CD14-positive monocyte (primary cell): ENCODE data around the gene ELMO3. TPM values are rescaled to one million over a fixed set of nuclear protein-coding genes. Genes with fewer than 3 reads are reported as not detected.
A peak's percentile ranks its signal among the peaks of the same experiment; 100 is the strongest.

Experiments used
- DNase-seq, 3 donors: peaks; one replicate each; pipeline ENCODE4 v3.0.0-alpha.2; 2011 to 2022
- H2AFZ ChIP-seq: 2 replicates; pipeline ENCODE4 v1.6.0; 2012; ENCODE audit warnings: mild to moderate bottlenecking, low read depth, low read length, inconsistent platforms; ENCODE audit not compliant: insufficient read depth, poor library complexity, severe bottlenecking
- H3K27ac ChIP-seq, 2 donors: 1 replicate in 1 of 2; 2 replicates in 1 of 2; pipeline ENCODE4 v1.5.1; 2012 to 2013; ENCODE audit warnings: low read length in 2 of 2, control low read depth in 1 of 2, inconsistent platforms in 1 of 2, low read depth in 1 of 2, mild to moderate bottlenecking in 1 of 2
- H3K27me3 ChIP-seq, 2 donors: one replicate each; pipeline versions ENCODE4 v1.6.0 to v1.6.1; 2011 to 2013; ENCODE audit warnings: low read length in 2 of 2; ENCODE audit not compliant: control insufficient read depth in 2 of 2, insufficient read depth in 2 of 2
- H3K36me3 ChIP-seq, 2 donors: replicated peaks in 1 of 2; 1 replicate in 1 of 2; 2 replicates in 1 of 2; pipeline versions ENCODE4 v1.5.1 to v1.6.1; 2012 to 2013; ENCODE audit warnings: low read length in 2 of 2, control low read depth in 1 of 2, inconsistent platforms in 1 of 2, mild to moderate bottlenecking in 1 of 2; ENCODE audit not compliant: insufficient read depth in 2 of 2, control insufficient read depth in 1 of 2
- H3K4me1 ChIP-seq, 2 donors: 1 replicate in 1 of 2; 2 replicates in 1 of 2; pipeline versions ENCODE4 v1.5.1 to v1.6.1; 2012 to 2013; ENCODE audit warnings: low read length in 2 of 2, control low read depth in 1 of 2, inconsistent platforms in 1 of 2, mild to moderate bottlenecking in 1 of 2, moderate library complexity in 1 of 2; ENCODE audit not compliant: insufficient read depth in 2 of 2, control insufficient read depth in 1 of 2
- H3K4me2 ChIP-seq: replicated peaks from 2 replicates; pipeline ENCODE3; 2012; ENCODE audit warnings: low read length, moderate library complexity, mild to moderate bottlenecking; ENCODE audit not compliant: poor library complexity, severe bottlenecking; ENCODE audit errors: extremely low read depth
- H3K4me3 ChIP-seq, 3 experiments: fragments of 200-600 bp in 1 of 3; sonication (generic) in 1 of 3; replicated peaks in 1 of 3; 1 replicate in 2 of 3; 2 replicates in 1 of 3; pipeline ENCODE4 v1.5.1; 2011 to 2013; ENCODE audit warnings: low read length in 3 of 3, mild to moderate bottlenecking in 3 of 3, control low read depth in 2 of 3, low read depth in 2 of 3, inconsistent platforms in 1 of 3, moderate library complexity in 1 of 3
- H3K79me2 ChIP-seq: 2 replicates; pipeline ENCODE4 v1.6.0; 2012; ENCODE audit warnings: mild to moderate bottlenecking, control low read depth, inconsistent platforms, low read length, moderate library complexity; ENCODE audit not compliant: insufficient read depth
- H3K9ac ChIP-seq: 2 replicates; pipeline ENCODE4 v1.6.0; 2017; ENCODE audit warnings: low read length, mild to moderate bottlenecking; ENCODE audit not compliant: insufficient read depth, poor library complexity, severe bottlenecking
- H3K9me3 ChIP-seq, 2 donors: replicated peaks in 1 of 2; 1 replicate in 1 of 2; 2 replicates in 1 of 2; pipeline versions ENCODE4 v1.5.1 to v1.6.1; 2012 to 2013; ENCODE audit warnings: low read length in 2 of 2, control low read depth in 1 of 2; ENCODE audit not compliant: control insufficient read depth in 1 of 2, insufficient read depth in 1 of 2
- H4K20me1 ChIP-seq: 2 replicates; pipeline ENCODE4 v1.6.0; 2012; ENCODE audit warnings: mild to moderate bottlenecking, low read length, control low read depth, moderate library complexity; ENCODE audit not compliant: insufficient read depth
- H3K27ac Mint-ChIP-seq, 7 donors: one replicate each; pipeline ENCODE4 v1.8.0; 2020; ENCODE audit warnings: mild to moderate bottlenecking in 7 of 7, mixed read lengths in 7 of 7, moderate library complexity in 6 of 7, inconsistent platforms in 2 of 7
- H3K27me3 Mint-ChIP-seq, 3 donors: one replicate each; pipeline ENCODE4 v1.8.0; 2021 to 2022; ENCODE audit warnings: low read depth in 3 of 3, mild to moderate bottlenecking in 3 of 3, mixed read lengths in 3 of 3, moderate library complexity in 3 of 3, inconsistent platforms in 1 of 3
- H3K36me3 Mint-ChIP-seq, 2 donors: one replicate each; pipeline ENCODE4 v1.8.0; 2020; ENCODE audit warnings: mixed read lengths in 2 of 2, inconsistent platforms in 1 of 2, mild to moderate bottlenecking in 1 of 2
- H3K4me1 Mint-ChIP-seq: one replicate; pipeline ENCODE4 v1.8.0; 2020; ENCODE audit warnings: mild to moderate bottlenecking, mixed read lengths
- H3K4me3 Mint-ChIP-seq, 2 donors: one replicate each; pipeline ENCODE4 v1.8.0; 2020; ENCODE audit warnings: mild to moderate bottlenecking in 2 of 2, mixed read lengths in 2 of 2, moderate library complexity in 1 of 2
- H3K9me3 Mint-ChIP-seq, 7 donors: one replicate each; pipeline ENCODE4 v1.8.0; 2020 to 2022; ENCODE audit warnings: mixed read lengths in 7 of 7, mild to moderate bottlenecking in 6 of 7, moderate library complexity in 6 of 7, inconsistent platforms in 2 of 7
- CTCF ChIP-seq: fragments of 200-600 bp; IDR thresholded peaks from one replicate; pipeline ENCODE4 v1.8.0; 2022; ENCODE audit warnings: antibody characterized with exemption, mild to moderate bottlenecking
- WGBS: methylation state at CpG from one replicate; pipeline ENCODE4 v1.1.5; 2013; ENCODE audit warnings: missing lambda C conversion rate; ENCODE audit not compliant: insufficient coverage; 5-methylcytosine and 5-hydroxymethylcytosine counted together
- intact Hi-C, 2 donors: fragments of 100-400 bp; cut with micrococcal nuclease; formaldehyde crosslinking; loops; one replicate each; pipeline versions ENCODE4 v1.15.0 to v1.15.1; 2023
- polyA plus RNA-seq, 3 donors: library from polyadenylated mRNA; depleted of rRNA in 1 of 3; unstranded in 2 of 3; stranded (reverse) in 1 of 3; fragments of 300-500 nt in 2 of 3; fragments of >200 nt in 1 of 3; fragmentation: Illumina TruSeq in 2 of 3; gene quantifications; 1 replicate in 2 of 3; 2 replicates in 1 of 3; pipeline ENCODE4 v1.2.3, GENCODE V29; 2012 to 2021

The ELMO3 gene
- polyA plus RNA-seq, 3 donors, result 0.15 to 7.0 TPM; not detected in 1

DNA sequence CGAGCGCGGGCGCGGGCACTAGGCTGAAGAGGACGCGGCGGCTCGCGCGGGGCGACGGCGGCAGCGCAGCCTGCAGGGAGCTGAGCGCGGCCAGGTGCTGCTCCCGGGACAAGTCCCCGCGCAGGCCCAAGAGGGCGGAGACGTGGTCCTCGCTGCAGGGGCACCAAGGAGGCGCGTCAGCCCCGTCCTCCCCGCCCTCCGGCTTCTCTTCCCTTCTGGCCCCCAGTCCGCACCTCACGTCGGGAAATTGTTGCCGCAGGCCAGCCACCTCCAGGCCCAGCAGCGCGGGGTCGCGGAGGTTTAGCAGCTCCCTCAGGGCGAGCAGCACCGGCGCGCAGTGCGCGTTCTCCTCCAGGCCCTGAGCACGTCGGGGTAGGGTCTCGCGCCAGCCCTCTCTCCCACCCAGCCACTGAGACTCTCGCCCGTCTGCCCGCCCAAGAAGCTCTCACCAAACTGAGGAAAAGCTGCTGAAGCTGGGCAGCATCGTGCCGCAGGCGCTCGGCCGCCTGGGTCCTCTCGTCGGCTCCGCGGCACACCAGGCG is 14.4 kb upstream of the ELMO3 start:
- Mint-ChIP-seq H3K4me1 (peaks cover 15% of the 10 kb centered on the region), H3K9me3 (peaks cover 0 to 4% (median 2%) of the 10 kb centered on the region in 7 donors), H3K4me3 (peak overlapping the region in 1 of 2 donors; percentile 88), H3K36me3 (peaks cover 2 to 5% of the 10 kb centered on the region in 2 donors), H3K27ac (no peak overlapping the region), H3K27me3 (peaks cover 7 to 33% (median 19%) of the 10 kb centered on the region in 3 donors)
- no peaks in the 10 kb centered on the region for H4K20me1 ChIP-seq
- intact Hi-C loops, result no loop called here
- 9% methylated on average over 59 of the region's 59 CpGs for WGBS
- H3K4me2 ChIP-seq, result peak overlapping the region; percentile 92
- H2AFZ ChIP-seq, result peak overlapping the region; percentile 66
- no peak overlapping the region for H3K27ac ChIP-seq
- H3K27me3 ChIP-seq, result peaks cover 0 to 8% of the 10 kb centered on the region in 2 donors
- no peaks in the 10 kb centered on the region for H3K9me3 ChIP-seq
- H3K4me1 ChIP-seq, result peaks cover 38 to 43% of the 10 kb centered on the region in 2 donors
- peak overlapping the region; percentile 87 for H3K9ac ChIP-seq
- no peak for DNase-seq
- TF ChIP-seq CTCF, result no peak
- peaks cover 8% of the 10 kb centered on the region for H3K79me2 ChIP-seq
- peak overlapping the region; percentile 66 to 95 (median 85) for H3K4me3 ChIP-seq
- no peaks in the 10 kb centered on the region for H3K36me3 ChIP-seq

GRCh38 chr16:67184995-67185650 is 13.8 kb upstream of the ELMO3 start:
- TF ChIP-seq CTCF, result peak; percentile 87
- Histone ChIP-seq H3K4me1 (peaks cover 38 to 43% of the 10 kb centered on the region in 2 donors), H3K9me3 (no peaks in the 10 kb centered on the region), H3K36me3 (no peaks in the 10 kb centered on the region), H3K79me2 (peaks cover 8% of the 10 kb centered on the region), H3K27ac (no peak overlapping the region), H4K20me1 (no peaks in the 10 kb centered on the region), H3K4me2 (peak overlapping the region; percentile 92), H2AFZ (peak overlapping the region; percentile 74), H3K27me3 (peaks cover 0 to 8% of the 10 kb centered on the region in 2 donors), H3K9ac (no peak overlapping the region), H3K4me3 (peak overlapping the region; percentile 13 to 95 (median 13))
- intact Hi-C loops, result no loop called here
- Mint-ChIP-seq H3K4me3 (peak overlapping the region in 1 of 2 donors; percentile 88), H3K27me3 (peaks cover 7 to 29% (median 18%) of the 10 kb centered on the region in 3 donors), H3K9me3 (peaks cover 0 to 4% (median 2%) of the 10 kb centered on the region in 7 donors), H3K27ac (peak overlapping the region in 4 of 7 donors; percentile 27 to 82 (median 51)), H3K36me3 (peaks cover 2% of the 10 kb centered on the region in 2 donors), H3K4me1 (peaks cover 15% of the 10 kb centered on the region)
- WGBS, result 19% methylated on average over 41 of the region's 43 CpGs
- DNase-seq, result peak; percentile 80 to 82 (median 82)
